AG09319 (cell line): ENCODE results near the gene NDUFV3.
"Not testable (repeated sequence)": the region's sequence is repeated elsewhere in the genome, so short reads cannot be mapped to it uniquely, and the experiment has no call there.

ENCODE experiments used
- DNase-seq: peaks from one replicate; pipeline ENCODE4 v3.0.0-alpha.2; 2010; ENCODE audit warnings: low read depth; ENCODE audit errors: extremely low read depth
- CTCF ChIP-seq: IDR thresholded peaks from 2 replicates; pipeline ENCODE4 v1.5.1; 2011; ENCODE audit warnings: low read depth, mild to moderate bottlenecking, inconsistent platforms, low read length, moderate library complexity

The NDUFV3 gene

GRCh38 chr21:42923553-42924432 is 30.7 kb downstream of the NDUFV3 start:
- TF ChIP-seq CTCF, result peak; percentile 74
- peak; percentile 63 for DNase-seq

GRCh38 chr21:42924433-42924751 is 31.3 kb downstream of the NDUFV3 start:
- no peak for DNase-seq
- TF ChIP-seq CTCF, result no peak

- TF ChIP-seq CTCF, result no peak
- DNase-seq, result no peak
Measured at GRCh38 chr21:42925114-42925926, 32.2 kb downstream of the NDUFV3 start, which contains the start of gene ERVH48-1. Gene ERVH48-1, minus strand, starts transcription at chr21:42925630. Its CDS starts 6,624 bp downstream, at chr21:42919006.

- not testable (repeated sequence) for DNase-seq
Measured at GRCh38 chr21:42927474-42928200, 34.5 kb downstream of the NDUFV3 start.

- no peak for DNase-seq
- no peak for TF ChIP-seq CTCF
Measured at GRCh38 chr21:42929969-42930368, 36.9 kb downstream of the NDUFV3 start.

- TF ChIP-seq CTCF, result no peak
- DNase-seq, result no peak
Measured at GRCh38 chr21:42931560-42932235, 38.6 kb downstream of the NDUFV3 start.

GRCh38 chr21:42932378-42933136 is 39.4 kb downstream of the NDUFV3 start:
- not testable (repeated sequence) for DNase-seq

- DNase-seq, result not testable (repeated sequence)
Measured at GRCh38 chr21:42933137-42933970, 40.2 kb downstream of the NDUFV3 start.

GRCh38 chr21:42933973-42934372 is 40.9 kb downstream of the NDUFV3 start:
- DNase-seq, result not testable (repeated sequence)

- not testable (repeated sequence) for DNase-seq
Measured at GRCh38 chr21:42936360-42936759, 43.3 kb downstream of the NDUFV3 start.
